Natural killer cell (primary cell): ENCODE data around the gene CPNE8. TPM values are rescaled to one million over a fixed set of nuclear protein-coding genes. Genes with fewer than 3 reads are reported as not detected.

Experiments used
- ATAC-seq, 3 donors: fragments of 150-1000 bp in 2 of 3; fragments of 200-7000 bp in 1 of 3; cut with Tn5 transposase; 1 replicate in 1 of 3; 2 replicates in 2 of 3; pipeline ENCODE4 v1.10.0; 2021; ENCODE audit warnings: mild to moderate bottlenecking in 2 of 3, moderate library complexity in 2 of 3
- DNase-seq, 2 donors: peaks; one replicate each; pipeline versions ENCODE4 v3.0.0 to v3.0.0-alpha.2; 2013 to 2021; ENCODE audit warnings: mixed read lengths in 1 of 2
- H3K27ac ChIP-seq: one replicate; pipeline ENCODE4 v1.5.1; 2013; ENCODE audit warnings: mild to moderate bottlenecking, low read length
- H3K27me3 ChIP-seq: one replicate; pipeline ENCODE4 v1.6.1; 2013; ENCODE audit warnings: low read length; ENCODE audit not compliant: control insufficient read depth, insufficient read depth
- H3K36me3 ChIP-seq: one replicate; pipeline ENCODE4 v1.6.1; 2013; ENCODE audit warnings: low read length; ENCODE audit not compliant: control insufficient read depth, insufficient read depth
- H3K4me1 ChIP-seq: one replicate; pipeline ENCODE4 v1.6.1; 2013; ENCODE audit warnings: low read length; ENCODE audit not compliant: control insufficient read depth, insufficient read depth
- H3K4me3 ChIP-seq: one replicate; pipeline ENCODE4 v1.5.1; 2013; ENCODE audit warnings: low read length
- H3K9me3 ChIP-seq: one replicate; pipeline ENCODE4 v1.6.1; 2013; ENCODE audit warnings: low read length; ENCODE audit not compliant: control insufficient read depth, insufficient read depth
- H3K27ac Mint-ChIP-seq, 2 donors: one replicate each; pipeline ENCODE4 v1.8.0; 2022; ENCODE audit warnings: mild to moderate bottlenecking in 2 of 2, mixed read lengths in 2 of 2, moderate library complexity in 1 of 2
- H3K27me3 Mint-ChIP-seq, 2 donors: one replicate each; pipeline ENCODE4 v1.8.0; 2022; ENCODE audit warnings: low read depth in 2 of 2, mixed read lengths in 2 of 2
- H3K36me3 Mint-ChIP-seq: one replicate; pipeline ENCODE4 v1.8.0; 2022; ENCODE audit warnings: mixed read lengths
- H3K4me1 Mint-ChIP-seq, 2 donors: one replicate each; pipeline ENCODE4 v1.8.0; 2022; ENCODE audit warnings: mixed read lengths in 2 of 2
- H3K4me3 Mint-ChIP-seq: one replicate; pipeline ENCODE4 v1.8.0; 2022; ENCODE audit warnings: mild to moderate bottlenecking, moderate library complexity, mixed read lengths
- H3K9me3 Mint-ChIP-seq, 2 donors: one replicate each; pipeline ENCODE4 v1.8.0; 2022; ENCODE audit warnings: mixed read lengths in 2 of 2
- WGBS: methylation state at CpG from one replicate; pipeline ENCODE4 v1.1.7; 2013; ENCODE audit warnings: missing lambda C conversion rate; ENCODE audit not compliant: insufficient coverage; 5-methylcytosine and 5-hydroxymethylcytosine counted together
- intact Hi-C: fragments of 100-400 bp; cut with micrococcal nuclease; formaldehyde crosslinking; loops from one replicate; pipeline ENCODE4 v1.14.2; 2022
- total RNA-seq, 4 donors: library from RNA; stranded (reverse); fragments of 120-200 nt in 1 of 4; gene quantifications; one replicate each; pipeline versions ENCODE4 v1.2.3 to v1.2.4, GENCODE V29; 2013 to 2022
- TF ChIP-seq, protein P1 (sequence below): fragments of 200-600 bp; IDR thresholded peaks from one replicate; pipeline ENCODE4 v1.8.0; 2022; ENCODE audit warnings: antibody characterized with exemption

Gene CPNE8
- total RNA-seq, 3 donors from 2014 or later (not counting 1 experiment from before 2014, with no cell fraction given), result 6.1 to 8.1 (median 7.9) TPM

DNA sequence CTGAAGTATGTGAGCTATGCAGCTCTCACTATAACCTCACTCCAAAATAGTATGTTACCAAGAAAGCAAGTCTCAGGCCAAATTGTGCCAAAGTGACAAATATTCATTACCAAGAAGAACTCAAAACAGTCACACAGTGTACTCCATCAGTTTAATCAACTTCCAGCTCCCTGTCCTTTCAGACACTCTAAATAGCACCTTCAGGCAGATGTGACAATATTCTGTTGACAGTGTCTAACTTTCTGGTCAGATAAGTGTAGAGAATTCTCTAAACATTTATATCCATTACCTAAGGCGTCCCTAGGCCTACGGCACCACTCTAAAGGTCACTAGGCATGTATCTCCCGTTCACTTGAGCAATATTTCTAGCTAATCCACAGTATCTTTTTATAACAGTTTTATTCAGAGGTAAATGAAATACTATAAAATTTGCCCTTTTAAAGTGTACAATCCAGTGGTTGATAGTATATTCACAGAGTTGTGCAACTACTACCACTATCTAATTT, 21.7 kb downstream of the CPNE8 start:
- no peaks in the 10 kb centered on the region for H3K27me3 Mint-ChIP-seq
- Histone ChIP-seq H3K27me3 (no peaks in the 10 kb centered on the region), H3K4me1 (no peaks in the 10 kb centered on the region), H3K27ac (no peak overlapping the region), H3K4me3 (no peak overlapping the region), H3K9me3 (no peaks in the 10 kb centered on the region), H3K36me3 (no peaks in the 10 kb centered on the region)
- H3K4me3 Mint-ChIP-seq, result no peak overlapping the region
- H3K36me3 Mint-ChIP-seq, result no peaks in the 10 kb centered on the region
- TF ChIP-seq, protein P1, sequence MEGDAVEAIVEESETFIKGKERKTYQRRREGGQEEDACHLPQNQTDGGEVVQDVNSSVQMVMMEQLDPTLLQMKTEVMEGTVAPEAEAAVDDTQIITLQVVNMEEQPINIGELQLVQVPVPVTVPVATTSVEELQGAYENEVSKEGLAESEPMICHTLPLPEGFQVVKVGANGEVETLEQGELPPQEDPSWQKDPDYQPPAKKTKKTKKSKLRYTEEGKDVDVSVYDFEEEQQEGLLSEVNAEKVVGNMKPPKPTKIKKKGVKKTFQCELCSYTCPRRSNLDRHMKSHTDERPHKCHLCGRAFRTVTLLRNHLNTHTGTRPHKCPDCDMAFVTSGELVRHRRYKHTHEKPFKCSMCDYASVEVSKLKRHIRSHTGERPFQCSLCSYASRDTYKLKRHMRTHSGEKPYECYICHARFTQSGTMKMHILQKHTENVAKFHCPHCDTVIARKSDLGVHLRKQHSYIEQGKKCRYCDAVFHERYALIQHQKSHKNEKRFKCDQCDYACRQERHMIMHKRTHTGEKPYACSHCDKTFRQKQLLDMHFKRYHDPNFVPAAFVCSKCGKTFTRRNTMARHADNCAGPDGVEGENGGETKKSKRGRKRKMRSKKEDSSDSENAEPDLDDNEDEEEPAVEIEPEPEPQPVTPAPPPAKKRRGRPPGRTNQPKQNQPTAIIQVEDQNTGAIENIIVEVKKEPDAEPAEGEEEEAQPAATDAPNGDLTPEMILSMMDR, result no peak
- DNase-seq (no peak), ATAC-seq (no peak)
- H3K4me1 Mint-ChIP-seq, result peaks cover 13 to 14% of the 10 kb centered on the region in 2 donors
- no peak overlapping the region for H3K27ac Mint-ChIP-seq
- H3K9me3 Mint-ChIP-seq, result no peaks in the 10 kb centered on the region
- 80% methylated on average over 1 of the region's 3 CpGs for WGBS
- intact Hi-C loops, result no loop called here

DNA sequence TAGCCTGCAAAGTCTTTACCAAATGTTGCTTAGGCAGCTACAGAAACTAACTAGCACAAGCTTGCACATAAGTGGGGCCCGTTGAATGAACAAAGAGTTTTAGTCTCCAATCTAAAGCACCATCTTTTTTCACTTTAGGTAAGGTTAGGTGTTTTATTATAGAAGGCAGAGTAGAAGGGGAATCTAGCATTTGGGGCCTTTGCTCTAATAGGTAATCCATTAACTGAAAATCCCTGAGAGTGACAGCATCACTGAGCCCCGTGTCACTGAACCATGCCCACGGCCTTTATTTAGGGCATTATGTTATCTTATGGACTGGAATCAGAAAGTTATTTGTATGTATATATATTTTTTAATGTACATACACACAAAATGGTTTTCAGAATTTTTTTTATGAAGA, 25.1 kb downstream of the CPNE8 start:
- 67% methylated on average over 1 of the region's 3 CpGs for WGBS
- ATAC-seq, result no peak
- no peak overlapping the region for H3K4me3 Mint-ChIP-seq

DNA sequence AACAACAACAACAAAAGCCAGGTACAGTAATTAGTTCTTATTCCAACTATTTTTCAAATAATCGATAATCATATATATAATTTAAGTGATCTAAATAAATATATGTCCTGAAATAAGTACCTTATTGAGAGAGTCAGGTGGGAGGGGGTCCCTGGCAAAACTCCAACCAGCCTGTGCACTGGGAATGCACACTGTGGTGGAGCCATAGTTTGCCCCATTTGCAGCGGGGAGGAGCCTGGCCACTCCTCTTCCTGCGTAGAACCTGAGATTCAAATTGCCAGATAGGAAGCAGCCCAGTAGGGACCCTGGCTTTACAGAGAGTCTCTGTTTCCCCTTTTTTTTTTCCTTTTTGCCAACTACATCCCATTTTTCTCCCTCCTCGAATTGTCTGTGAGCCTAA, 26.4 kb downstream of the CPNE8 start:
- no peaks in the 10 kb centered on the region for H3K36me3 Mint-ChIP-seq
- ATAC-seq (no peak), DNase-seq (no peak)
- H3K4me1 Mint-ChIP-seq, result peaks cover 2 to 4% of the 10 kb centered on the region in 2 donors
- no peak overlapping the region for H3K4me3 ChIP-seq
- H3K4me3 Mint-ChIP-seq, result no peak overlapping the region
- 92% methylated on average over 3 of the region's 4 CpGs for WGBS
- no peaks in the 10 kb centered on the region for H3K27me3 Mint-ChIP-seq
- H3K9me3 Mint-ChIP-seq, result no peaks in the 10 kb centered on the region
- intact Hi-C loops, result no loop called here
- TF ChIP-seq, protein P1, result no peak
- H3K36me3 ChIP-seq, result no peaks in the 10 kb centered on the region
- no peak overlapping the region for H3K27ac ChIP-seq
- H3K9me3 ChIP-seq, result no peaks in the 10 kb centered on the region
- H3K27me3 ChIP-seq, result no peaks in the 10 kb centered on the region
- no peak overlapping the region for H3K27ac Mint-ChIP-seq
- no peaks in the 10 kb centered on the region for H3K4me1 ChIP-seq

More for the DNA sequence above, 25.1 kb downstream of the CPNE8 start:
- Mint-ChIP-seq H3K36me3 (no peaks in the 10 kb centered on the region), H3K27ac (no peak overlapping the region), H3K4me1 (peaks cover 4 to 5% of the 10 kb centered on the region in 2 donors), H3K9me3 (no peaks in the 10 kb centered on the region), H3K27me3 (no peaks in the 10 kb centered on the region)
- no peak for DNase-seq
- H3K27ac ChIP-seq, result no peak overlapping the region
- H3K36me3 ChIP-seq, result no peaks in the 10 kb centered on the region
- H3K4me1 ChIP-seq, result no peaks in the 10 kb centered on the region
- TF ChIP-seq, protein P1, result no peak
- H3K27me3 ChIP-seq, result no peaks in the 10 kb centered on the region
- intact Hi-C loops, result no loop called here
- H3K9me3 ChIP-seq, result no peaks in the 10 kb centered on the region
- H3K4me3 ChIP-seq, result no peak overlapping the region

DNA sequence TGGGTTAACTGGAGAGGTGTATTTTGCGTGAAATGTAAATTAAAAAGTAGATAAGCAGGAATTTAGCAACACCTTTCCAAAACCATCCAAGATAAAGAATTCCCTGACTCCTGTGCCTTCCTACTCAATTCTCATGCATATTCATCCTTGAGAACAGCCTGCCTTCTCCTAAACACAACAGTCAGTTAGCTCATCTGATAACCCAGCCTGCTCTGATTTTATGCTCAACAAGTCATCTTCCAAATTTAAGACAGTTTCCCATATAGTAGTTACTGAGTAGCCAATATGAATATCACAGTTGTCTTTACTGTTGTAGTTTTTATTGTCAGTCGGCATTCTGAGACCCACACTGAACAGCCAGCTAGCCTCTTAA, 27.1 kb downstream of the CPNE8 start:
- 100% methylated on average over 1 of the region's 2 CpGs for WGBS

More for the DNA sequence above, 27.1 kb downstream of the CPNE8 start:
- no peak for DNase-seq
- H3K9me3 ChIP-seq, result no peaks in the 10 kb centered on the region
- H3K27ac Mint-ChIP-seq, result no peak overlapping the region
- TF ChIP-seq, protein P1, result no peak
- intact Hi-C loops, result no loop called here
- no peak for ATAC-seq
- H3K4me3 ChIP-seq, result no peak overlapping the region
- no peaks in the 10 kb centered on the region for H3K36me3 ChIP-seq
- H3K27me3 Mint-ChIP-seq, result no peaks in the 10 kb centered on the region
- no peak overlapping the region for H3K27ac ChIP-seq
- H3K9me3 Mint-ChIP-seq, result no peaks in the 10 kb centered on the region
- no peaks in the 10 kb centered on the region for H3K36me3 Mint-ChIP-seq
- no peaks in the 10 kb centered on the region for H3K27me3 ChIP-seq
- no peak overlapping the region for H3K4me3 Mint-ChIP-seq
- peaks cover 0 to under 1% of the 10 kb centered on the region in 2 donors for H3K4me1 Mint-ChIP-seq
- no peaks in the 10 kb centered on the region for H3K4me1 ChIP-seq
